ENCODE measurements around the gene BLOC1S3. TPM values are rescaled to one million over a fixed set of nuclear protein-coding genes. Genes with fewer than 3 reads are reported as not detected.
A peak's percentile ranks its signal among the peaks of the same experiment; 100 is the strongest.

The BLOC1S3 gene
- total and polyA plus RNA-seq, 2 of the 13 experiments (the other 11 are each of a cell fraction or from before 2014, with no cell fraction given): 4.3 to 4.8 TPM

DNA sequence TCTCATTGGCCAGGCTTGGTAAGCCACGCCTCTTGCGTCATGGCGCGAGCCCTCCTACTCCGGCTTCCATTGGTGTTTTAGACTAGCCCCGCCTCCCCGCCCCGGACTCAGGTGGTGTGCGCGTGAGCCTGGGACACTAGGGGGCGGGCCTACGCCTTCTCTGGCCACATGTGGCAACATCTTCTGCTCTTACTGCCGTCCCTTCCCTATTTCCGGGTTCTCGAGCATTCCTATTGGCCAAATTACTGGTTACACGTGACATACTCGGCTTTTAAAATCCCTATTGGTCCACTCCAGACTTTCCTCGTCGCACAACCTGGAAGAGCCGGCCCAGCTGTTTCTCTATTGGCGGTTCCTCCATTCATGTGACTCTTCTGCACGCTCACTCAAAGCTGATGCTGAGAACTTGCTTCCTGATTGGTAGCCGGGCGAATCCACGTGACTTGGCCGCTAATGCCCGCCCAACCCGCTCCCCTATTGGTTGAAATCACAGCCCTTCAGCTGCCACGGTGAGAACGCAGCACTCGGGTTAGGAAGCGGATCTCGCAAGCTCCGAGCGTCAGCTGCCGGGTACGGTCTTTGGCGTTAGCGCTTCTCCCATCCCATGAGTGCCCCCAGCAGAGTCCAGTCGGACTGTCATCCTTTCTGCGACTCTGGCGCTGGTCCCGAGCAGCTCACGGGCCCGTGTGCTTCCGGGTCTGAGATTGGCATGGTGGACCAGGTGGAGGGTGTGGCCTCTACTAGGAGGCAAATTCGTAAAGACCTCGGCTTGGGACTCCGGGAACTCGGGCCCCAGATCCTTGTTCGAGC lies at the start of gene BLOC1S3 (continued):
- 0 out of 2 replicates have a peak, but pooled peaks have one; percentile 17 for TF ChIP-seq ZNF609 (CRISPR knock-in tag; IDR thresholded peaks at IDR 0.05; ENCODE audit: borderline replicate concordance)
- TF ChIP-seq ZNF569 (CRISPR knock-in tag; IDR thresholded peaks at IDR 0.05; ENCODE audit: borderline replicate concordance): no peak
- TF ChIP-seq SALL2 (CRISPR knock-in tag; IDR thresholded peaks at IDR 0.05): peak; percentile 33; the same call in 1 of the 2 replicates
- TF ChIP-seq PITX1 (CRISPR knock-in tag; IDR thresholded peaks at IDR 0.05): peak; percentile 13; the same call in 1 of the 2 replicates
- TF ChIP-seq KLF12 (CRISPR knock-in tag; IDR thresholded peaks at IDR 0.05; ENCODE audit: borderline replicate concordance): 0 out of 2 replicates have a peak, but pooled peaks have one; percentile 81
- TF ChIP-seq, protein P1, sequence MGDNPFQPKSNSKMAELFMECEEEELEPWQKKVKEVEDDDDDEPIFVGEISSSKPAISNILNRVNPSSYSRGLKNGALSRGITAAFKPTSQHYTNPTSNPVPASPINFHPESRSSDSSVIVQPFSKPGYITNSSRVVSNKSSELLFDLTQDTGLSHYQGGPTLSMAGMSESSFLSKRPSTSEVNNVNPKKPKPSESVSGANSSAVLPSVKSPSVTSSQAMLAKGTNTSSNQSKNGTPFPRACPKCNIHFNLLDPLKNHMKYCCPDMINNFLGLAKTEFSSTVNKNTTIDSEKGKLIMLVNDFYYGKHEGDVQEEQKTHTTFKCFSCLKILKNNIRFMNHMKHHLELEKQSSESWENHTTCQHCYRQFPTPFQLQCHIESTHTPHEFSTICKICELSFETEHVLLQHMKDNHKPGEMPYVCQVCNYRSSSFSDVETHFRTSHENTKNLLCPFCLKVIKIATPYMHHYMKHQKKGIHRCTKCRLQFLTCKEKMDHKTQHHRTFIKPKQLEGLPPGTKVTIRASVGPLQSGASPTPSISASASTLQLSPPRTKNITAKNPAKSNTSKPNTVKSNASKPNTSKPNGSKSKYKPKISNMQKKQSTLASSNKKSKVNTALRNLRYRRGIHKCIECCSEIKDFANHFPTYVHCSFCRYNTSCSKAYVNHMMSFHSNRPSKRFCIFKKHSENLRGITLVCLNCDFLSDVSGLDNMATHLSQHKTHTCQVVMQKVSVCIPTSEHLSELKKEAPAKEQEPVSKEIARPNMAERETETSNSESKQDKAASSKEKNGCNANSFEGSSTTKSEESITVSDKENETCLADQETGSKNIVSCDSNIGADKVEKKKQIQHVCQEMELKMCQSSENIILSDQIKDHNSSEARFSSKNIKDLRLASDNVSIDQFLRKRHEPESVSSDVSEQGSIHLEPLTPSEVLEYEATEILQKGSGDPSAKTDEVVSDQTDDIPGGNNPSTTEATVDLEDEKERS (CRISPR knock-in tag; IDR thresholded peaks at IDR 0.05): peak; percentile 42; the same call in 1 of the 2 replicates
- no peak for TF ChIP-seq SRY (CRISPR knock-in tag; IDR thresholded peaks at IDR 0.05)
- TF ChIP-seq MYC (CRISPR knock-in tag; IDR thresholded peaks at IDR 0.05; ENCODE audit: borderline replicate concordance): peak; percentile 93
- TF ChIP-seq RFXANK (CRISPR knock-in tag; IDR thresholded peaks at IDR 0.05): peak; percentile 100
- TF ChIP-seq REPIN1 (CRISPR knock-in tag; IDR thresholded peaks at IDR 0.05; ENCODE audit: borderline replicate concordance, low read depth): peak; percentile 47; the same call in 1 of the 2 replicates
- TF ChIP-seq ZBTB20 (CRISPR knock-in tag; IDR thresholded peaks at IDR 0.05; ENCODE audit: borderline replicate concordance, low read depth): no peak; the same call in 1 of the 2 replicates
- 0 out of 2 replicates have a peak, but pooled peaks have one; percentile 12 for TF ChIP-seq ZNF232 (CRISPR knock-in tag; IDR thresholded peaks at IDR 0.05; ENCODE audit: borderline replicate concordance)
- 0 out of 2 replicates have a peak, but pooled peaks have one; percentile 15 for TF ChIP-seq KLF9 (CRISPR knock-in tag; IDR thresholded peaks at IDR 0.05; ENCODE audit: low read depth)
- TF ChIP-seq ZNF143 (CRISPR knock-in tag; IDR thresholded peaks at IDR 0.05): no peak
- TF ChIP-seq, protein P2, sequence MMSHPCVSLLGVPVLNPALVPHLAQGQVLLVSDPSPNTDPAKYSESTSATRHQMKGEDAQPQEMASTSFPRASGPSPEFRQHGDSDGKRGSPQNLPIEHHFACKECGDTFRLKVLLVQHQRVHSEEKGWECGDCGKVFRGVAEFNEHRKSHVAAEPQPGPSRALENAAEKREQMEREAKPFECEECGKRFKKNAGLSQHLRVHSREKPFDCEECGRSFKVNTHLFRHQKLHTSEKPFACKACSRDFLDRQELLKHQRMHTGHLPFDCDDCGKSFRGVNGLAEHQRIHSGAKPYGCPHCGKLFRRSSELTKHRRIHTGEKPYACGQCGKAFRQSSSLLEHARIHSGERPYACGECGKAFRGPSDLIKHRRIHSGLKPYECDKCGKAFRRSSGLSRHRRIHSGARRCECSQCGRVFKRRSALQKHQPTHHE (CRISPR knock-in tag; IDR thresholded peaks at IDR 0.05; ENCODE audit: borderline replicate concordance): 0 out of 2 replicates have a peak, but pooled peaks have one; percentile 53
- TF ChIP-seq KDM5A (IDR thresholded peaks at IDR 0.05; ENCODE audit: borderline replicate concordance, low read length): peak; percentile 59; the same call in 1 of the 2 replicates
- TF ChIP-seq ZNF33B (CRISPR knock-in tag; IDR thresholded peaks at IDR 0.05): peak; percentile 43; the same call in 1 of the 2 replicates

All from HepG2 (cell line).